Small intestine (tissue), 7 donors: Measurements from ENCODE around the gene CERK. TPM values are rescaled to one million over a fixed set of nuclear protein-coding genes. Genes with fewer than 3 reads are reported as not detected.

Source experiments
- DNase-seq, 2 donors: peaks; one replicate each; pipeline versions ENCODE4 v3.0.0 to v3.0.0-alpha.2; 2013
- FAIRE-seq: peaks from 2 replicates; lab custom pipeline; 2012; peaks lifted over from hg19 to GRCh38; lab: Jason Lieb, UNC
- H3K27ac ChIP-seq, 3 donors: one replicate each; pipeline ENCODE4 v1.5.1; 2013; ENCODE audit warnings: low read length in 2 of 3, mild to moderate bottlenecking in 2 of 3, control low read depth in 1 of 3, inconsistent platforms in 1 of 3, low read depth in 1 of 3, moderate library complexity in 1 of 3
- H3K27me3 ChIP-seq, 3 donors: one replicate each; pipeline ENCODE4 v1.6.1; 2013; ENCODE audit warnings: low read length in 3 of 3, inconsistent platforms in 1 of 3; ENCODE audit not compliant: control insufficient read depth in 3 of 3, insufficient read depth in 3 of 3
- H3K36me3 ChIP-seq, 3 donors: one replicate each; pipeline ENCODE4 v1.6.1; 2013; ENCODE audit warnings: low read length in 3 of 3, inconsistent platforms in 1 of 3, low read depth in 1 of 3, mild to moderate bottlenecking in 1 of 3, moderate library complexity in 1 of 3; ENCODE audit not compliant: control insufficient read depth in 3 of 3, insufficient read depth in 2 of 3
- H3K4me1 ChIP-seq, 3 donors: one replicate each; pipeline ENCODE4 v1.6.1; 2013; ENCODE audit warnings: low read length in 2 of 3, inconsistent platforms in 1 of 3, low read depth in 1 of 3, mild to moderate bottlenecking in 1 of 3, moderate library complexity in 1 of 3; ENCODE audit not compliant: control insufficient read depth in 3 of 3, insufficient read depth in 2 of 3
- H3K4me3 ChIP-seq, 3 donors: one replicate each; pipeline ENCODE4 v1.5.1; 2013; ENCODE audit warnings: low read length in 3 of 3, control low read depth in 1 of 3, inconsistent platforms in 1 of 3, low read depth in 1 of 3, mild to moderate bottlenecking in 1 of 3, moderate library complexity in 1 of 3
- H3K9me3 ChIP-seq, 2 donors: one replicate each; pipeline ENCODE4 v1.6.1; 2013; ENCODE audit warnings: low read depth in 1 of 2, low read length in 1 of 2; ENCODE audit not compliant: control insufficient read depth in 2 of 2, insufficient read depth in 1 of 2
- WGBS, 3 donors: extraction: QIAGEN DNeasy Blood & Tissue Kit; methylation state at CpG; one replicate each; pipeline ENCODE4 v1.1.7; 2013; 5-methylcytosine and 5-hydroxymethylcytosine counted together
- polyA plus RNA-seq, 4 donors: library from polyadenylated mRNA; stranded (reverse) in 3 of 4; unstranded in 1 of 4; fragments of 200-250 nt in 3 of 4; fragments of 120-200 nt in 1 of 4; gene quantifications; one replicate each; pipeline versions ENCODE4 v1.2.1 to v1.2.3, GENCODE V29; 2013
- donor health status: healthy with polysubstance abuse.
- donor health status: control.
- donor health status: control.
- donor health status: Bipolar disorder and iron deficiency.
- donor health status: healthy.

The CERK gene
- polyA plus RNA-seq, 4 donors = 43.7 to 84.7 (median 59.7) TPM

- WGBS, 3 donors = 94 to 95% (median 95%) methylated on average over 13 of the region's 13 CpGs
- DNase-seq (no peak), FAIRE-seq (no peak)
- Histone ChIP-seq H3K4me1 (peaks cover 0 to 19% (median 8%) of the 10 kb centered on the region in 3 donors), H3K9me3 (no peaks in the 10 kb centered on the region), H3K27me3 (no peaks in the 10 kb centered on the region), H3K36me3 (peaks cover 16 to 93% (median 20%) of the 10 kb centered on the region in 3 donors), H3K27ac (no peak overlapping the region), H3K4me3 (no peak overlapping the region)
Observed at GRCh38 chr22:46664301-46664855, 73.7 kb downstream of the CERK start.

- H3K4me3 ChIP-seq = no peak overlapping the region
- peaks cover 13 to 93% (median 22%) of the 10 kb centered on the region in 3 donors for H3K36me3 ChIP-seq
- FAIRE-seq = no peak
- H3K9me3 ChIP-seq = no peaks in the 10 kb centered on the region
- H3K27me3 ChIP-seq = no peaks in the 10 kb centered on the region
- 90 to 96% (median 92%) methylated on average over 27 to 28 of the region's 28 CpGs for WGBS, 3 donors
- H3K4me1 ChIP-seq = peaks cover 0 to 19% (median 8%) of the 10 kb centered on the region in 3 donors
- no peak for DNase-seq
- no peak overlapping the region for H3K27ac ChIP-seq
Observed at GRCh38 chr22:46663436-46664100, 74.5 kb downstream of the CERK start.

GRCh38 chr22:46663001-46663400 lies 75.1 kb downstream of the CERK start:
- Histone ChIP-seq H3K4me1 (peaks cover 0 to 19% (median 8%) of the 10 kb centered on the region in 3 donors), H3K27me3 (no peaks in the 10 kb centered on the region), H3K36me3 (peaks cover 8 to 93% (median 19%) of the 10 kb centered on the region in 3 donors), H3K27ac (no peak overlapping the region), H3K9me3 (no peaks in the 10 kb centered on the region), H3K4me3 (no peak overlapping the region)
- DNase-seq (no peak), FAIRE-seq (no peak)
- 89 to 94% (median 94%) methylated on average over 24 to 26 of the region's 26 CpGs for WGBS, 3 donors

GRCh38 chr22:46662226-46662625 lies 75.8 kb downstream of the CERK start:
- no peak for FAIRE-seq
- Histone ChIP-seq H3K4me3 (no peak overlapping the region), H3K27me3 (no peaks in the 10 kb centered on the region), H3K4me1 (peaks cover 0 to 19% (median 8%) of the 10 kb centered on the region in 3 donors), H3K9me3 (no peaks in the 10 kb centered on the region), H3K36me3 (peaks cover 4 to 93% (median 19%) of the 10 kb centered on the region in 3 donors), H3K27ac (peak overlapping the region in 1 of 3 donors; percentile 82)
- 91 to 94% (median 94%) methylated on average over 13 to 15 of the region's 15 CpGs for WGBS, 3 donors
- no peak for DNase-seq

GRCh38 chr22:46661221-46661851 lies 76.7 kb downstream of the CERK start:
- Histone ChIP-seq H3K4me3 (no peak overlapping the region), H3K9me3 (no peaks in the 10 kb centered on the region), H3K36me3 (peaks cover 4 to 93% (median 12%) of the 10 kb centered on the region in 3 donors), H3K27ac (peak overlapping the region; percentile 69 to 94 (median 88)), H3K27me3 (no peaks in the 10 kb centered on the region), H3K4me1 (peaks cover 0 to 25% (median 8%) of the 10 kb centered on the region in 3 donors)
- no peak for FAIRE-seq
- DNase-seq = peak in 1 of 2 donors; percentile 86
- WGBS, 3 donors = 21 to 55% (median 38%) methylated on average over 22 of the region's 22 CpGs

GRCh38 chr22:46660604-46661201 lies 77.3 kb downstream of the CERK start:
- Histone ChIP-seq H3K4me1 (peaks cover 0 to 32% (median 8%) of the 10 kb centered on the region in 3 donors), H3K36me3 (peaks cover 3 to 92% (median 9%) of the 10 kb centered on the region in 3 donors), H3K4me3 (no peak overlapping the region), H3K27me3 (no peaks in the 10 kb centered on the region), H3K9me3 (no peaks in the 10 kb centered on the region), H3K27ac (peak overlapping the region; percentile 88 to 95 (median 94))
- no peak for FAIRE-seq
- peak; percentile 88 to 95 for DNase-seq
- 7 to 45% (median 25%) methylated on average over 11 of the region's 11 CpGs for WGBS, 3 donors

GRCh38 chr22:46659791-46660186 lies 78.3 kb downstream of the CERK start:
- WGBS, 3 donors = 70 to 89% (median 74%) methylated on average over 8 to 12 of the region's 12 CpGs
- no peak overlapping the region for H3K4me3 ChIP-seq
- no peaks in the 10 kb centered on the region for H3K27me3 ChIP-seq
- H3K27ac ChIP-seq = peak overlapping the region; percentile 88 to 95 (median 94)
- H3K4me1 ChIP-seq = peaks cover 0 to 36% (median 8%) of the 10 kb centered on the region in 3 donors
- FAIRE-seq (no peak), DNase-seq (no peak)
- no peaks in the 10 kb centered on the region for H3K9me3 ChIP-seq
- peaks cover 0 to 87% (median 9%) of the 10 kb centered on the region in 3 donors for H3K36me3 ChIP-seq
